H1 (cell line): ENCODE data around the gene FPGS. TPM values are rescaled to one million over a fixed set of nuclear protein-coding genes. Genes with fewer than 3 reads are reported as not detected.

Experiments
- CTCF ChIA-PET: fragments of 300-600 bp; sonication (Branson Sonifier 250); formaldehyde crosslinking; loops from one replicate; lab custom pipeline; 2021; ENCODE audit not compliant: partially characterized antibody; lab: Charles Lee
- POLR2A ChIA-PET: fragments of 300-600 bp; sonication (Branson Sonifier 250); formaldehyde crosslinking; loops from one replicate; lab custom pipeline; 2021; ENCODE audit warnings: inconsistent platforms; ENCODE audit not compliant: partially characterized antibody; lab: Charles Lee
- DNase-seq, 2 experiments: peaks; one replicate each; pipeline versions ENCODE4 v3.0.0 to v3.0.0-alpha.2; 2010 to 2022; ENCODE audit warnings: low spot score in 2 of 2, low read depth in 1 of 2, mixed read lengths in 1 of 2
- FAIRE-seq: peaks from 2 replicates; lab custom pipeline; 2011; peaks lifted over from hg19 to GRCh38; lab: Jason Lieb, UNC
- H2AFZ ChIP-seq: 2 replicates; pipeline ENCODE4 v1.8.1; 2012; ENCODE audit warnings: low read length, inconsistent platforms
- H2AK5ac ChIP-seq: 2 replicates; pipeline ENCODE4 v1.6.1; 2013; ENCODE audit warnings: low read depth, low read length
- H2BK120ac ChIP-seq: replicated peaks from 2 replicates; pipeline ENCODE3; 2013; ENCODE audit warnings: low read depth, low read length, inconsistent platforms
- H2BK12ac ChIP-seq: 2 replicates; pipeline ENCODE4 v1.6.1; 2013; ENCODE audit warnings: low read depth, low read length
- H2BK15ac ChIP-seq: 2 replicates; pipeline ENCODE4 v1.6.1; 2013; ENCODE audit warnings: low read length
- H2BK20ac ChIP-seq: 2 replicates; pipeline ENCODE4 v1.6.1; 2013; ENCODE audit warnings: low read length
- H2BK5ac ChIP-seq: 2 replicates; pipeline ENCODE4 v1.6.1; 2013; ENCODE audit warnings: low read depth, low read length
- H3K14ac ChIP-seq: 2 replicates; pipeline ENCODE4 v1.6.1; 2013; ENCODE audit warnings: inconsistent platforms; ENCODE audit not compliant: insufficient read length
- H3K18ac ChIP-seq: 2 replicates; pipeline ENCODE4 v1.6.1; 2013; ENCODE audit warnings: low read length; ENCODE audit errors: extremely low read depth
- H3K23ac ChIP-seq: 2 replicates; pipeline ENCODE4 v1.6.1; 2013; ENCODE audit warnings: inconsistent platforms; ENCODE audit not compliant: insufficient read length
- H3K23me2 ChIP-seq: 2 replicates; pipeline ENCODE4 v1.6.1; 2013; ENCODE audit warnings: low read depth, low read length
- H3K27ac ChIP-seq: 2 replicates; pipeline ENCODE4 v1.6.1; 2011; ENCODE audit warnings: low read depth, low read length, inconsistent platforms
- H3K27me3 ChIP-seq, 4 experiments: replicated peaks in 1 of 4; 1 replicate in 1 of 4; 2 replicates in 3 of 4; pipeline versions ENCODE4 v1.6.1 to v1.8.1; 2011 to 2013; ENCODE audit warnings: low read length in 3 of 4, mild to moderate bottlenecking in 3 of 4, inconsistent platforms in 2 of 4, mixed read lengths in 2 of 4, moderate library complexity in 1 of 4; ENCODE audit not compliant: control insufficient read depth in 3 of 4, insufficient read depth in 3 of 4; ENCODE audit errors: extremely low read depth in 1 of 4
- H3K36me3 ChIP-seq, 4 experiments: 2 replicates each; pipeline versions ENCODE4 v1.6.1 to v1.8.1; 2011 to 2013; ENCODE audit warnings: mild to moderate bottlenecking in 4 of 4, low read length in 3 of 4, moderate library complexity in 2 of 4, control low read depth in 1 of 4, inconsistent platforms in 1 of 4; ENCODE audit not compliant: insufficient read depth in 4 of 4, control insufficient read depth in 2 of 4
- H3K4ac ChIP-seq: replicated peaks from 2 replicates; pipeline ENCODE3; 2013; ENCODE audit warnings: low read length, low read depth, mixed read lengths, inconsistent platforms; ENCODE audit not compliant: insufficient read length
- H3K4me1 ChIP-seq, 4 experiments: replicated peaks in 1 of 4; 1 replicate in 1 of 4; 2 replicates in 3 of 4; pipeline versions ENCODE4 v1.6.1 to v1.8.1; 2011 to 2013; ENCODE audit warnings: low read length in 3 of 4, inconsistent platforms in 2 of 4, mixed read lengths in 1 of 4; ENCODE audit not compliant: insufficient read depth in 4 of 4, control insufficient read depth in 3 of 4
- H3K4me2 ChIP-seq, 2 experiments: 2 replicates each; pipeline versions ENCODE4 v1.6.1 to v1.8.1; 2011 to 2013; ENCODE audit warnings: low read depth in 2 of 2, low read length in 2 of 2, control low read depth in 1 of 2, inconsistent platforms in 1 of 2, mild to moderate bottlenecking in 1 of 2; ENCODE audit not compliant: insufficient read depth in 1 of 2
- H3K4me3 ChIP-seq, 4 experiments: fragments of 200-600, 300-600 bp in 1 of 4; sonication (generic), shearing (Covaris generic), sonication (Bioruptor Twin) in 1 of 4; 2 replicates each; pipeline versions ENCODE4 v1.5.1 to v1.8.1; 2011 to 2016; ENCODE audit warnings: low read length in 4 of 4, low read depth in 3 of 4, control low read depth in 2 of 4, inconsistent platforms in 2 of 4, mild to moderate bottlenecking in 2 of 4, mixed read lengths in 1 of 4, moderate library complexity in 1 of 4; ENCODE audit not compliant: insufficient read depth in 2 of 4; ENCODE audit errors: extremely low read depth in 1 of 4
- H3K56ac ChIP-seq: replicated peaks from 2 replicates; pipeline ENCODE3; 2013; ENCODE audit warnings: low read depth, mild to moderate bottlenecking, mixed read lengths, low read length, inconsistent platforms; ENCODE audit not compliant: insufficient read length
- H3K79me1 ChIP-seq: 2 replicates; pipeline ENCODE4 v1.6.1; 2013; ENCODE audit warnings: low read depth, low read length, control low read depth
- H3K79me2 ChIP-seq, 2 experiments: 2 replicates each; pipeline versions ENCODE4 v1.6.1 to v1.8.1; 2012 to 2013; ENCODE audit warnings: low read length in 2 of 2, mild to moderate bottlenecking in 2 of 2, inconsistent platforms in 1 of 2; ENCODE audit not compliant: insufficient read depth in 2 of 2, control insufficient read depth in 1 of 2
- H3K9ac ChIP-seq, 4 experiments: replicated peaks in 1 of 4; 1 replicate in 1 of 4; 2 replicates in 3 of 4; pipeline versions ENCODE4 v1.6.1 to v1.8.1; 2011 to 2013; ENCODE audit warnings: low read depth in 3 of 4, low read length in 3 of 4, control low read depth in 2 of 4, mild to moderate bottlenecking in 2 of 4, moderate library complexity in 2 of 4, inconsistent platforms in 1 of 4; ENCODE audit errors: extremely low read depth in 1 of 4
- H3K9me3 ChIP-seq, 2 experiments: 2 replicates each; pipeline versions ENCODE4 v1.6.1 to v1.8.1; 2012 to 2013; ENCODE audit warnings: mild to moderate bottlenecking in 2 of 2, moderate library complexity in 2 of 2, control low read depth in 1 of 2, inconsistent platforms in 1 of 2, low read depth in 1 of 2, low read length in 1 of 2, mixed read lengths in 1 of 2; ENCODE audit not compliant: insufficient read depth in 2 of 2
- H4K20me1 ChIP-seq, 2 experiments: replicated peaks in 1 of 2; 2 replicates each; pipeline versions ENCODE3 to v1.8.1; 2011 to 2013; ENCODE audit warnings: inconsistent platforms in 2 of 2, low read length in 2 of 2, mild to moderate bottlenecking in 1 of 2; ENCODE audit not compliant: insufficient read depth in 2 of 2, control insufficient read depth in 1 of 2
- H4K5ac ChIP-seq: 2 replicates; pipeline ENCODE4 v1.6.1; 2013; ENCODE audit warnings: low read length, low read depth, mixed read lengths, inconsistent platforms; ENCODE audit not compliant: insufficient read length
- H4K8ac ChIP-seq: 2 replicates; pipeline ENCODE4 v1.8.0; 2013; ENCODE audit warnings: mild to moderate bottlenecking, moderate library complexity, low read length, inconsistent platforms; ENCODE audit not compliant: insufficient read depth; ENCODE audit errors: extremely low read depth
- H4K91ac ChIP-seq: replicated peaks from 2 replicates; pipeline ENCODE3; 2013; ENCODE audit warnings: low read length, mixed read lengths, inconsistent platforms; ENCODE audit not compliant: insufficient read length
- FOSL1 ChIP-seq: IDR thresholded peaks from 2 replicates; pipeline ENCODE4 v1.6.1; 2011; ENCODE audit warnings: mild to moderate bottlenecking, low read depth, low read length, moderate library complexity; ENCODE audit not compliant: insufficient read depth
- KDM1A ChIP-seq: fragments of 200-600, 300-600 bp; sonication (generic); IDR thresholded peaks from 2 replicates; pipeline ENCODE4 v1.7.1; 2016; ENCODE audit warnings: mild to moderate bottlenecking, low read length, borderline replicate concordance
- WGBS, 2 experiments: shearing (Covaris generic) in 1 of 2; methylation state at CpG; one replicate each; pipeline versions ENCODE4 v1.1.6 to v1.1.7; 2013 to 2015; ENCODE audit warnings: low lambda C conversion rate in 2 of 2, mixed read lengths in 2 of 2, inconsistent platforms in 1 of 2, low coverage in 1 of 2, missing lambda C conversion rate in 1 of 2; ENCODE audit not compliant: insufficient replicate concordance in 2 of 2, insufficient coverage in 1 of 2, insufficient read length in 1 of 2; ENCODE audit errors: extremely low coverage in 1 of 2, missing lambda C conversion rate in 1 of 2; 5-methylcytosine and 5-hydroxymethylcytosine counted together
- polyA plus RNA-seq, 7 experiments: library from polyadenylated mRNA; depleted of rRNA in 3 of 7; stranded (reverse) in 5 of 7; unstranded in 2 of 7; fragments of >200 nt in 5 of 7; fragments of 200-250 nt in 2 of 7; gene quantifications; 1 replicate in 5 of 7; 2 replicates in 1 of 7; 4 replicates in 1 of 7; pipeline versions ENCODE4 v1.2.1 to v1.2.3, GENCODE V29; 2011 to 2013; ENCODE audit warnings: missing spikeins in 2 of 7, mixed read lengths in 2 of 7
- total RNA-seq: library from RNA; stranded (reverse); fragmentation: NEBNext Ultra II Directional; extraction: Animal tissue kit (Norgen Biotek cat#: 25700); gene quantifications from 2 replicates; pipeline ENCODE4 v1.2.1, GENCODE V29; 2021

Gene FPGS
- total and polyA plus RNA-seq, 2 of the 8 experiments (the other 6 are each of a cell fraction or from before 2014, with no cell fraction given), result 62.4 to 83.0 TPM

DNA sequence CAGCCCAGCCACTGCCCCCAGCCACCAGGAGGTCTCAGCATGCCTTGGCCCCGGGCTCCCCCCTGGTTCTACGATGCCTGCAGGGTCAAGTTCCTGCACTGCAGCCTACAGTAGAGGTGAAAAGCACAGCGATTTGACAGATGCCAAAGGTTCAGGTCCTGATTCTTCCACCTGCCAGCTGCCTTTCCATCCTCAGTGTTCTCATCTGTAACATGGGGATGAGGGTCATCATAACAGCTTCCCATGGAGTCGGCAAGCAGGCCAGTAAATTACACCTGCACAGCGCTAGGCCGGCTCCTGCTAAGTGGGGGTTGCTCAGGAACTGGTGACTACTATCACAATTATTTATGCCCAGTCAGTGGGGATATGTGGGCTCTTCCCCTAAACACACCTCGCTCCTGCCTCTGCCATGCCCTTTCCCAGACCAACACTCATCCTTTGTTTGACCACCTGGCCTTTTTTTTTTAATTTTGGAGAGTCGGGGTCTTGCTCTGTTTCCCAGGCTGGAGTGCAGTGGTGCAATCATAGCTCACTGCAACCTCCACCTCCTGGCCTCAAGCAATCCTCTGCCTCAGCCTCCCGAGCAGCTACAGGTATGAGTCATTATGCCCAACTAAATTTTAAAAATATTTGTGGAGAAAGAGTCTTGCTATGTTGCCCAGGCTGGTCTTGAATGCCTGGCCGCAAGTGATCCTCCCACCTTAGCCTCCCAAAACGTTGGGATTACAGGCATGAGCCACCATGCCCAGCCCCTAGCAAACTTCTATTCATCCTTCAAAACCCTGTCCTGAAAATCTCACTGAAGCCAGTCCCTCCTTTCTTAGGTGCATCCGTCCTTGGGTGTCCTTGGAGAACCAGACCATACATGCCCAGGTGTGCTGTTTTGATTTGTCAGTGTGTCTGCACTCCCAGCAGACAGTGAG, 45.4 kb downstream of the FPGS start:
- H3K4me3 ChIP-seq, result no peak overlapping the region
- no peak overlapping the region for H2BK12ac ChIP-seq
- CTCF ChIA-PET, result interaction anchor here (0.9 to 2.0 kb wide), 5 partner anchors 12 to 23 kb away, joined by 3 to 9 read pairs (median 4); no protein-coding TSS in a partner anchor
- TF ChIP-seq FOSL1 (no peak), KDM1A (0 out of 2 replicates have a peak, but pooled peaks have one; percentile 35)
- TF ChIP-seq, all 59 proteins: peak for 1
- Histone ChIP-seq H3K79me1 (no peaks in the 10 kb centered on the region), H2AK5ac (0 out of 2 replicates have a peak overlapping the region, but pooled peaks have one; percentile 39), H3K56ac (no peak overlapping the region), H3K9me3 (no peaks in the 10 kb centered on the region), H4K5ac (no peak overlapping the region), H3K23me2 (no peaks in the 10 kb centered on the region), H3K36me3 (no peaks in the 10 kb centered on the region), H3K9ac (no peak overlapping the region), H3K14ac (no peak overlapping the region), H4K91ac (no peak overlapping the region), H3K4me2 (no peak overlapping the region), H2AFZ (no peak overlapping the region), H3K23ac (no peak overlapping the region), H2BK15ac (no peak overlapping the region), H2BK120ac (no peak overlapping the region), H2BK20ac (no peak overlapping the region), H3K4ac (no peak overlapping the region), H3K27ac (no peak overlapping the region), H4K8ac (no peak overlapping the region), H3K79me2 (no peaks in the 10 kb centered on the region), H3K18ac (no peak overlapping the region), H3K27me3 (no peaks in the 10 kb centered on the region; a peak in 1 of 7 replicates), H2BK5ac (no peak overlapping the region), H4K20me1 (no peaks in the 10 kb centered on the region), H3K4me1 (peaks cover 0 to 8% (median 5%) of the 10 kb centered on the region in 4 experiments; a peak in 6 of 7 replicates)
- POLR2A ChIA-PET, result interaction anchor here (1.9 kb wide), 1 partner anchor 38 kb away, joined by 5 read pairs; no protein-coding TSS in a partner anchor
- FAIRE-seq (no peak), DNase-seq (no peak)
- WGBS, 2 experiments, result 84% methylated on average over 12 of the region's 12 CpGs; no CpG with 5 or more reads in 1 of the 2 experiments
